GM18870 (cell line): Measurements from ENCODE around the gene BLNK.

Experiments used
- ATAC-seq: cut with Tn5 transposase; IDR thresholded peaks from one replicate; pipeline ENCODE4 v1.9.1; 2021; ENCODE audit warnings: moderate library complexity; ENCODE audit not compliant: unreplicated experiment

The BLNK gene

GRCh38 chr10:96153070-96153469 is 118.3 kb downstream of the BLNK start:
- no peak for ATAC-seq

- ATAC-seq = no peak
Measured at GRCh38 chr10:96152437-96152836, 118.9 kb downstream of the BLNK start.
